Thyroid gland (tissue), 4 donors: ENCODE data around the gene AKNA.

Source experiments
- POLR2A ChIP-seq, 2 donors: fragments of 450-650 bp; IDR thresholded peaks; one replicate each; pipeline ENCODE4 v1.6.1; 2017; ENCODE audit warnings: antibody characterized with exemption in 2 of 2, mild to moderate bottlenecking in 2 of 2, moderate library complexity in 1 of 2
- TF ChIP-seq, protein P1 (sequence below), 6 experiments: fragments of 200-600 bp in 3 of 6; fragments of 450-650 bp in 3 of 6; sonication (generic) in 3 of 6; IDR thresholded peaks; one replicate each; pipeline ENCODE4 v1.5.1; 2016 to 2019; ENCODE audit warnings: antibody characterized with exemption in 6 of 6, mild to moderate bottlenecking in 2 of 6, inconsistent platforms in 1 of 6, moderate library complexity in 1 of 6

- TF ChIP-seq, protein P1, sequence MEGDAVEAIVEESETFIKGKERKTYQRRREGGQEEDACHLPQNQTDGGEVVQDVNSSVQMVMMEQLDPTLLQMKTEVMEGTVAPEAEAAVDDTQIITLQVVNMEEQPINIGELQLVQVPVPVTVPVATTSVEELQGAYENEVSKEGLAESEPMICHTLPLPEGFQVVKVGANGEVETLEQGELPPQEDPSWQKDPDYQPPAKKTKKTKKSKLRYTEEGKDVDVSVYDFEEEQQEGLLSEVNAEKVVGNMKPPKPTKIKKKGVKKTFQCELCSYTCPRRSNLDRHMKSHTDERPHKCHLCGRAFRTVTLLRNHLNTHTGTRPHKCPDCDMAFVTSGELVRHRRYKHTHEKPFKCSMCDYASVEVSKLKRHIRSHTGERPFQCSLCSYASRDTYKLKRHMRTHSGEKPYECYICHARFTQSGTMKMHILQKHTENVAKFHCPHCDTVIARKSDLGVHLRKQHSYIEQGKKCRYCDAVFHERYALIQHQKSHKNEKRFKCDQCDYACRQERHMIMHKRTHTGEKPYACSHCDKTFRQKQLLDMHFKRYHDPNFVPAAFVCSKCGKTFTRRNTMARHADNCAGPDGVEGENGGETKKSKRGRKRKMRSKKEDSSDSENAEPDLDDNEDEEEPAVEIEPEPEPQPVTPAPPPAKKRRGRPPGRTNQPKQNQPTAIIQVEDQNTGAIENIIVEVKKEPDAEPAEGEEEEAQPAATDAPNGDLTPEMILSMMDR (IDR thresholded peaks at IDR 0.05): no peak
- TF ChIP-seq POLR2A (IDR thresholded peaks at IDR 0.05): no peak
These were observed 7.5 kb upstream of the AKNA start for GRCh38 chr9:114395334-114395617.
